Measurements from ENCODE around the gene SUMF1. TPM values are rescaled to one million over a fixed set of nuclear protein-coding genes. Genes with fewer than 3 reads are reported as not detected.
A peak's percentile ranks its signal among the peaks of the same experiment; 100 is the strongest.

Gene SUMF1
- total and polyA plus RNA-seq, 2 of the 13 experiments (the other 11 are each of a cell fraction or from before 2014, with no cell fraction given): 18.5 to 28.9 TPM

DNA sequence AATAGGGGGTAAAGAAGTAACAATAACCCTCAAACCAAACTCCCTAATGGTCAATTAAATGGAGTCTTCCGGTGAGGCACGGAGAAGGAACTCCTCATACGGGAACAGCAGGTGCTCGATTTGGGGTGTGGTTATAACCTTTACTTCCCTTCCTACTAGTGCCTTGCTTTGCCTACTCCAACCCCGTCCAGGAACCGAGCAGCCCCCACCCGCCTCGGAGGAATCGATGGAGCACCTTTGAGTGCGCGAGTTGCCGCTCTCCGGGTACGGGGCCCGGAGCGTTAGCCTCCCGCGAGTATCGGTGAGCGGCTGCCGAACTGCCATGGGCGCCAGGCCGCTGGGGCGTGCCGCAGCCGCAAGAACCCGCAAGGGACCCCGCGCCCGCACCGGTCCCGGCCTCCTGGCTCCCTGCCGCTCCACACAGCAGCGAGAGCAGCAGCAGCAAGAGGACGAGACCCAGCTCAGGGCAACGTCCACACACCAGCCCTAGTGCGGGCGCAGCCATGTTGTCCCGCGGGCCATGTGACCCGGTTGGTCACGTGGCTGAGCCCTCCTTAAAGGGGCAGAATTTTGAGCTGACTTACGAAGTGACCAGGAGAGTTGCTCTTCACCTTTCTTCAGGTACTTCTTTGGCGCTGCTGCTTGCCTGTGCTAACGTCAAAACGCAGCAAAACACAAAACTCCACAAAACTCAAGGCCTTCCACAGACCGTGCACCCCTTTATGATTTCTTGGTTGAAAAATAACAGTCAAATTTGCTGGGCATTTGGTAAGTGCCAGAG is at the start of gene SUMF1 (continued):
- TF ChIP-seq, protein P1, sequence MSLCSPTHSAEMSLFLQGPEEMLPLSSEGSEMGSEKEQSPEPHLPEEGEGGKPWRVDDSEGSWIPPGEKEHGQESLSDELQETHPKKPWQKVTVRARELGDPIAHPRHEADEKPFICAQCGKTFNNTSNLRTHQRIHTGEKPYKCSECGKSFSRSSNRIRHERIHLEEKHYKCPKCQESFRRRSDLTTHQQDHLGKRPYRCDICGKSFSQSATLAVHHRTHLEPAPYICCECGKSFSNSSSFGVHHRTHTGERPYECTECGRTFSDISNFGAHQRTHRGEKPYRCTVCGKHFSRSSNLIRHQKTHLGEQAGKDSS (CRISPR knock-in tag; IDR thresholded peaks at IDR 0.05; ENCODE audit: borderline replicate concordance, low read depth): peak; percentile 76; the same call in 1 of the 2 replicates
- TF ChIP-seq SP4 (CRISPR knock-in tag; IDR thresholded peaks at IDR 0.05) (no peak; the same call in 1 of the 2 replicates), REXO4 (CRISPR knock-in tag; IDR thresholded peaks at IDR 0.05; ENCODE audit: borderline replicate concordance) (no peak), MTF1 (CRISPR knock-in tag; IDR thresholded peaks at IDR 0.05) (no peak), RAD51 (IDR thresholded peaks at IDR 0.05; ENCODE audit: borderline replicate concordance) (peak; percentile 98), NFIC (IDR thresholded peaks at IDR 0.05; ENCODE audit: low read length) (peak; percentile 83), ZNF724P (CRISPR knock-in tag; IDR thresholded peaks at IDR 0.05; ENCODE audit: borderline replicate concordance) (0 out of 2 replicates have a peak, but pooled peaks have one; percentile 16), KAT2B (IDR thresholded peaks at IDR 0.05; ENCODE audit: borderline replicate concordance, low read depth, low read length) (no peak), ZNF790 (CRISPR knock-in tag; IDR thresholded peaks at IDR 0.05; ENCODE audit: borderline replicate concordance) (no peak), TP53 (CRISPR knock-in tag; conservative IDR thresholded peaks at IDR 0.05) (0 out of 2 replicates have a peak, but pooled peaks have one; percentile 67), ZC3H13 (CRISPR knock-in tag; IDR thresholded peaks at IDR 0.05) (no peak), ATRX (CRISPR knock-in tag; IDR thresholded peaks at IDR 0.05; ENCODE audit: borderline replicate concordance) (0 out of 2 replicates have a peak, but pooled peaks have one; percentile 41), NFYC (CRISPR knock-in tag; IDR thresholded peaks at IDR 0.05) (no peak), CBX1 (IDR thresholded peaks at IDR 0.05; ENCODE audit: low read depth) (no peak), SP140L (CRISPR knock-in tag; IDR thresholded peaks at IDR 0.05; ENCODE audit: borderline replicate concordance) (no peak), NAIF1 (CRISPR knock-in tag; IDR thresholded peaks at IDR 0.05; ENCODE audit: borderline replicate concordance) (peak; percentile 78; the same call in 1 of the 2 replicates)
- TF ChIP-seq, protein P2, sequence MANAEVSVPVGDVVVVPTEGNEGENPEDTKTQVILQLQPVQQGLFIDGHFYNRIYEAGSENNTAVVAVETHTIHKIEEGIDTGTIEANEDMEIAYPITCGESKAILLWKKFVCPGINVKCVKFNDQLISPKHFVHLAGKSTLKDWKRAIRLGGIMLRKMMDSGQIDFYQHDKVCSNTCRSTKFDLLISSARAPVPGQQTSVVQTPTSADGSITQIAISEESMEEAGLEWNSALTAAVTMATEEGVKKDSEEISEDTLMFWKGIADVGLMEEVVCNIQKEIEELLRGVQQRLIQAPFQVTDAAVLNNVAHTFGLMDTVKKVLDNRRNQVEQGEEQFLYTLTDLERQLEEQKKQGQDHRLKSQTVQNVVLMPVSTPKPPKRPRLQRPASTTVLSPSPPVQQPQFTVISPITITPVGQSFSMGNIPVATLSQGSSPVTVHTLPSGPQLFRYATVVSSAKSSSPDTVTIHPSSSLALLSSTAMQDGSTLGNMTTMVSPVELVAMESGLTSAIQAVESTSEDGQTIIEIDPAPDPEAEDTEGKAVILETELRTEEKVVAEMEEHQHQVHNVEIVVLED (CRISPR knock-in tag; IDR thresholded peaks at IDR 0.05; ENCODE audit: borderline replicate concordance): peak; percentile 57; the same call in 1 of the 2 replicates
- TF ChIP-seq, protein P3, sequence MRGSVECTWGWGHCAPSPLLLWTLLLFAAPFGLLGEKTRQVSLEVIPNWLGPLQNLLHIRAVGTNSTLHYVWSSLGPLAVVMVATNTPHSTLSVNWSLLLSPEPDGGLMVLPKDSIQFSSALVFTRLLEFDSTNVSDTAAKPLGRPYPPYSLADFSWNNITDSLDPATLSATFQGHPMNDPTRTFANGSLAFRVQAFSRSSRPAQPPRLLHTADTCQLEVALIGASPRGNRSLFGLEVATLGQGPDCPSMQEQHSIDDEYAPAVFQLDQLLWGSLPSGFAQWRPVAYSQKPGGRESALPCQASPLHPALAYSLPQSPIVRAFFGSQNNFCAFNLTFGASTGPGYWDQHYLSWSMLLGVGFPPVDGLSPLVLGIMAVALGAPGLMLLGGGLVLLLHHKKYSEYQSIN (CRISPR knock-in tag; IDR thresholded peaks at IDR 0.05; ENCODE audit: borderline replicate concordance): no peak
- TF ChIP-seq, protein P4, sequence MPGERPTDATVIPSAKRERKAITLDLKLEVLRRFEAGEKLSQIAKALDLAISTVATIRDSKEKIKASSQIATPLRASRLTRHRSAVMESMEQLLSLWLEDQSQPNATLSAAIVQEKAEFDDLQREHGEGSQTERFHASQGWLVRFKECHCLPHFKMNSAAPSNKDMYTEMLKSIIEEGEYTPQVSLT (CRISPR knock-in tag; IDR thresholded peaks at IDR 0.05; ENCODE audit: borderline replicate concordance, low read depth): no peak
- TF ChIP-seq, protein P5, sequence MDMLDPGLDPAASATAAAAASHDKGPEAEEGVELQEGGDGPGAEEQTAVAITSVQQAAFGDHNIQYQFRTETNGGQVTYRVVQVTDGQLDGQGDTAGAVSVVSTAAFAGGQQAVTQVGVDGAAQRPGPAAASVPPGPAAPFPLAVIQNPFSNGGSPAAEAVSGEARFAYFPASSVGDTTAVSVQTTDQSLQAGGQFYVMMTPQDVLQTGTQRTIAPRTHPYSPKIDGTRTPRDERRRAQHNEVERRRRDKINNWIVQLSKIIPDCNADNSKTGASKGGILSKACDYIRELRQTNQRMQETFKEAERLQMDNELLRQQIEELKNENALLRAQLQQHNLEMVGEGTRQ (IDR thresholded peaks at IDR 0.05; ENCODE audit: low read depth, low read length): peak; percentile 99
- TF ChIP-seq, protein P5 (CRISPR knock-in tag; IDR thresholded peaks at IDR 0.05; ENCODE audit: borderline replicate concordance): peak; percentile 100
